CD14-positive monocyte (primary cell): ENCODE measurements around the gene OR11G2. TPM values are rescaled to one million over a fixed set of nuclear protein-coding genes. Genes with fewer than 3 reads are reported as not detected.
A peak's percentile ranks its signal among the peaks of the same experiment; 100 is the strongest.

ENCODE experiments used
- DNase-seq, 3 donors: peaks; one replicate each; pipeline ENCODE4 v3.0.0-alpha.2; 2011 to 2022
- H2AFZ ChIP-seq: 2 replicates; pipeline ENCODE4 v1.6.0; 2012; ENCODE audit warnings: mild to moderate bottlenecking, low read depth, low read length, inconsistent platforms; ENCODE audit not compliant: insufficient read depth, poor library complexity, severe bottlenecking
- H3K27ac ChIP-seq, 2 donors: 1 replicate in 1 of 2; 2 replicates in 1 of 2; pipeline ENCODE4 v1.5.1; 2012 to 2013; ENCODE audit warnings: low read length in 2 of 2, control low read depth in 1 of 2, inconsistent platforms in 1 of 2, low read depth in 1 of 2, mild to moderate bottlenecking in 1 of 2
- H3K27me3 ChIP-seq, 2 donors: one replicate each; pipeline versions ENCODE4 v1.6.0 to v1.6.1; 2011 to 2013; ENCODE audit warnings: low read length in 2 of 2; ENCODE audit not compliant: control insufficient read depth in 2 of 2, insufficient read depth in 2 of 2
- H3K36me3 ChIP-seq, 2 donors: replicated peaks in 1 of 2; 1 replicate in 1 of 2; 2 replicates in 1 of 2; pipeline versions ENCODE4 v1.5.1 to v1.6.1; 2012 to 2013; ENCODE audit warnings: low read length in 2 of 2, control low read depth in 1 of 2, inconsistent platforms in 1 of 2, mild to moderate bottlenecking in 1 of 2; ENCODE audit not compliant: insufficient read depth in 2 of 2, control insufficient read depth in 1 of 2
- H3K4me1 ChIP-seq, 2 donors: 1 replicate in 1 of 2; 2 replicates in 1 of 2; pipeline versions ENCODE4 v1.5.1 to v1.6.1; 2012 to 2013; ENCODE audit warnings: low read length in 2 of 2, control low read depth in 1 of 2, inconsistent platforms in 1 of 2, mild to moderate bottlenecking in 1 of 2, moderate library complexity in 1 of 2; ENCODE audit not compliant: insufficient read depth in 2 of 2, control insufficient read depth in 1 of 2
- H3K4me2 ChIP-seq: replicated peaks from 2 replicates; pipeline ENCODE3; 2012; ENCODE audit warnings: low read length, moderate library complexity, mild to moderate bottlenecking; ENCODE audit not compliant: poor library complexity, severe bottlenecking; ENCODE audit errors: extremely low read depth
- H3K4me3 ChIP-seq, 3 experiments: fragments of 200-600 bp in 1 of 3; sonication (generic) in 1 of 3; replicated peaks in 1 of 3; 1 replicate in 2 of 3; 2 replicates in 1 of 3; pipeline ENCODE4 v1.5.1; 2011 to 2013; ENCODE audit warnings: low read length in 3 of 3, mild to moderate bottlenecking in 3 of 3, control low read depth in 2 of 3, low read depth in 2 of 3, inconsistent platforms in 1 of 3, moderate library complexity in 1 of 3
- H3K79me2 ChIP-seq: 2 replicates; pipeline ENCODE4 v1.6.0; 2012; ENCODE audit warnings: mild to moderate bottlenecking, control low read depth, inconsistent platforms, low read length, moderate library complexity; ENCODE audit not compliant: insufficient read depth
- H3K9ac ChIP-seq: 2 replicates; pipeline ENCODE4 v1.6.0; 2017; ENCODE audit warnings: low read length, mild to moderate bottlenecking; ENCODE audit not compliant: insufficient read depth, poor library complexity, severe bottlenecking
- H3K9me3 ChIP-seq, 2 donors: replicated peaks in 1 of 2; 1 replicate in 1 of 2; 2 replicates in 1 of 2; pipeline versions ENCODE4 v1.5.1 to v1.6.1; 2012 to 2013; ENCODE audit warnings: low read length in 2 of 2, control low read depth in 1 of 2; ENCODE audit not compliant: control insufficient read depth in 1 of 2, insufficient read depth in 1 of 2
- H4K20me1 ChIP-seq: 2 replicates; pipeline ENCODE4 v1.6.0; 2012; ENCODE audit warnings: mild to moderate bottlenecking, low read length, control low read depth, moderate library complexity; ENCODE audit not compliant: insufficient read depth
- H3K27ac Mint-ChIP-seq, 7 donors: one replicate each; pipeline ENCODE4 v1.8.0; 2020; ENCODE audit warnings: mild to moderate bottlenecking in 7 of 7, mixed read lengths in 7 of 7, moderate library complexity in 6 of 7, inconsistent platforms in 2 of 7
- H3K27me3 Mint-ChIP-seq, 3 donors: one replicate each; pipeline ENCODE4 v1.8.0; 2021 to 2022; ENCODE audit warnings: low read depth in 3 of 3, mild to moderate bottlenecking in 3 of 3, mixed read lengths in 3 of 3, moderate library complexity in 3 of 3, inconsistent platforms in 1 of 3
- H3K36me3 Mint-ChIP-seq, 2 donors: one replicate each; pipeline ENCODE4 v1.8.0; 2020; ENCODE audit warnings: mixed read lengths in 2 of 2, inconsistent platforms in 1 of 2, mild to moderate bottlenecking in 1 of 2
- H3K4me1 Mint-ChIP-seq: one replicate; pipeline ENCODE4 v1.8.0; 2020; ENCODE audit warnings: mild to moderate bottlenecking, mixed read lengths
- H3K4me3 Mint-ChIP-seq, 2 donors: one replicate each; pipeline ENCODE4 v1.8.0; 2020; ENCODE audit warnings: mild to moderate bottlenecking in 2 of 2, mixed read lengths in 2 of 2, moderate library complexity in 1 of 2
- H3K9me3 Mint-ChIP-seq, 7 donors: one replicate each; pipeline ENCODE4 v1.8.0; 2020 to 2022; ENCODE audit warnings: mixed read lengths in 7 of 7, mild to moderate bottlenecking in 6 of 7, moderate library complexity in 6 of 7, inconsistent platforms in 2 of 7
- WGBS: methylation state at CpG from one replicate; pipeline ENCODE4 v1.1.5; 2013; ENCODE audit warnings: missing lambda C conversion rate; ENCODE audit not compliant: insufficient coverage; 5-methylcytosine and 5-hydroxymethylcytosine counted together
- intact Hi-C, 2 donors: fragments of 100-400 bp; cut with micrococcal nuclease; formaldehyde crosslinking; loops; one replicate each; pipeline versions ENCODE4 v1.15.0 to v1.15.1; 2023
- polyA plus RNA-seq, 3 donors: library from polyadenylated mRNA; depleted of rRNA in 1 of 3; unstranded in 2 of 3; stranded (reverse) in 1 of 3; fragments of 300-500 nt in 2 of 3; fragments of >200 nt in 1 of 3; fragmentation: Illumina TruSeq in 2 of 3; gene quantifications; 1 replicate in 2 of 3; 2 replicates in 1 of 3; pipeline ENCODE4 v1.2.3, GENCODE V29; 2012 to 2021
- TF ChIP-seq, protein P1 (sequence below): fragments of 200-600 bp; IDR thresholded peaks from one replicate; pipeline ENCODE4 v1.8.0; 2022; ENCODE audit warnings: antibody characterized with exemption, mild to moderate bottlenecking

The OR11G2 gene
- polyA plus RNA-seq, 3 donors = not detected

DNA sequence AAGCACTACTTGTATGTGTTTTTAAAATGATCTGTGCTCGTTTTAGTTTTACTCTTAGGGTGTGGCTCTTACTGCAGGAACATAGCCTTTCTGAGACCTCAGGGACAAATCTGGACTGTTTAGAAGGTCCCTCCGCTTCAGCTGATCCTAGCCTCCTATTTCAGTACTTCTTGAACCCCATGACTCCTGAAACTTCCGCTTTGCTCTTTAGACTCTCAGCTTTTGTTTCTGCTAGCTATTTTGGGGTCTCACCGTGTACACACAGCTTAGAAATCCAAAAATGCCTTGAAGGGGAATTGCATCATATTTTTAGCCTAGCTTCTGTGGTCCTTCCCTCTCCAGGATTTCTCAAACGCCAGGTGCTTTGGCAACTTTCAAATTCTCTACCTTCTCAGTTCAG lies 8.3 kb downstream of the OR11G2 start:
- no peak for DNase-seq
- 77% methylated on average over 4 of the region's 5 CpGs for WGBS

DNA sequence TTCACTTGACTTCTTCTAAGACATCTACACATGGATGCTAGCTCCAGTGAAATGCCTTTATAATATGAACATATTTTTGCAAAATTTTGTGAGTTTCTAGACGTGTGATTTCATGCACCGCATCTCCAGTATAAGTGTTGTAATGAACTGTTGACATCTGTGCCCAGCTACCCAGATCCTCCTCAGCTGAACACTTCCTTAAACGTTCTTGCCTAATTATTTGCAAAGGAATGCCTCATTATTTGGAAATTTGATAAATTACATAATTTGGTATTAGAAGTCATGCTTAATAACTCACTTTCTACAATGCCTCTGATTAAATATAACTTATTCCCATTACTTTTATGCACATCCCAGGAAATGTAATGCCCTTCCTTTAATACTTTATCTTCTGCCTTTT lies 14.0 kb downstream of the OR11G2 start:
- no peak overlapping the region for H3K27ac ChIP-seq
- Mint-ChIP-seq H3K9me3 (peaks cover 0 to 2% (median 0%) of the 10 kb centered on the region in 7 donors), H3K27ac (no peak overlapping the region), H3K27me3 (peaks cover 0 to 3% (median 2%) of the 10 kb centered on the region in 3 donors), H3K36me3 (no peaks in the 10 kb centered on the region), H3K4me1 (peaks cover 9% of the 10 kb centered on the region), H3K4me3 (no peak overlapping the region)
- no peak overlapping the region for H3K4me2 ChIP-seq
- H3K9ac ChIP-seq = no peak overlapping the region
- no peaks in the 10 kb centered on the region for H3K27me3 ChIP-seq
- H3K79me2 ChIP-seq = no peaks in the 10 kb centered on the region
- no peak overlapping the region for H3K4me3 ChIP-seq
- DNase-seq = peak in 1 of 3 donors; percentile 6
- WGBS = no CpG with 5 or more reads among the region's 3 CpGs
- TF ChIP-seq, protein P1, sequence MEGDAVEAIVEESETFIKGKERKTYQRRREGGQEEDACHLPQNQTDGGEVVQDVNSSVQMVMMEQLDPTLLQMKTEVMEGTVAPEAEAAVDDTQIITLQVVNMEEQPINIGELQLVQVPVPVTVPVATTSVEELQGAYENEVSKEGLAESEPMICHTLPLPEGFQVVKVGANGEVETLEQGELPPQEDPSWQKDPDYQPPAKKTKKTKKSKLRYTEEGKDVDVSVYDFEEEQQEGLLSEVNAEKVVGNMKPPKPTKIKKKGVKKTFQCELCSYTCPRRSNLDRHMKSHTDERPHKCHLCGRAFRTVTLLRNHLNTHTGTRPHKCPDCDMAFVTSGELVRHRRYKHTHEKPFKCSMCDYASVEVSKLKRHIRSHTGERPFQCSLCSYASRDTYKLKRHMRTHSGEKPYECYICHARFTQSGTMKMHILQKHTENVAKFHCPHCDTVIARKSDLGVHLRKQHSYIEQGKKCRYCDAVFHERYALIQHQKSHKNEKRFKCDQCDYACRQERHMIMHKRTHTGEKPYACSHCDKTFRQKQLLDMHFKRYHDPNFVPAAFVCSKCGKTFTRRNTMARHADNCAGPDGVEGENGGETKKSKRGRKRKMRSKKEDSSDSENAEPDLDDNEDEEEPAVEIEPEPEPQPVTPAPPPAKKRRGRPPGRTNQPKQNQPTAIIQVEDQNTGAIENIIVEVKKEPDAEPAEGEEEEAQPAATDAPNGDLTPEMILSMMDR = no peak
- H4K20me1 ChIP-seq = no peaks in the 10 kb centered on the region
- H3K9me3 ChIP-seq = no peaks in the 10 kb centered on the region
- H3K36me3 ChIP-seq = no peaks in the 10 kb centered on the region
- intact Hi-C loops = no loop called here
- H2AFZ ChIP-seq = no peak overlapping the region
- H3K4me1 ChIP-seq = no peaks in the 10 kb centered on the region

More for the DNA sequence above, 8.3 kb downstream of the OR11G2 start:
- Histone ChIP-seq H3K4me3 (no peak overlapping the region), H3K9me3 (no peaks in the 10 kb centered on the region), H2AFZ (no peak overlapping the region), H4K20me1 (no peaks in the 10 kb centered on the region), H3K4me1 (peaks cover 4 to 5% of the 10 kb centered on the region in 2 donors), H3K27ac (no peak overlapping the region), H3K27me3 (no peaks in the 10 kb centered on the region), H3K79me2 (no peaks in the 10 kb centered on the region), H3K4me2 (no peak overlapping the region), H3K36me3 (no peaks in the 10 kb centered on the region), H3K9ac (no peak overlapping the region)
- intact Hi-C loops = no loop called here
- Mint-ChIP-seq H3K9me3 (no peaks in the 10 kb centered on the region), H3K27me3 (peaks cover 0 to 4% (median 2%) of the 10 kb centered on the region in 3 donors), H3K4me3 (no peak overlapping the region), H3K36me3 (no peaks in the 10 kb centered on the region), H3K4me1 (peaks cover 11% of the 10 kb centered on the region), H3K27ac (no peak overlapping the region)
- TF ChIP-seq, protein P1 = no peak
